ENCODE data around the gene MEGF6.

MEGF6 gene

DNA sequence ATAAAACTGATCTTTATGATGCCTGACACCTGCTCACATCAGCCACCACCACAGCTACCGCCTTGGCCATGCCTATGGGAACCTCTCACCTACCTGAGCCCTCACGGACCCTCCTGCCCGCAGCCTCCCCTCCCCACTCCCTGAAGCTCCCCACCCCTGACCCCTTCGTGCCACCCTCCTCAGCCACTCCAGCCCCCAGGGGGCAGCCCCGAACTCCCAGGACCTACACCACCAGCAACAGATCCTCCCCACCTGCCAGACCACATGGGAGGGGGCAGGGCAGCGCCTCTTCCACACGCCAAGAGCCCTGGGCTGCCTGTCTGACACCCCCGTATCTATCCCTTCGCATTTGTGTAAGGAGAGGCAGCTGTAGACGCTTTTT is 171.0 kb downstream of the MEGF6 start:
- no peak for DNase-seq (ENCODE audit: low read depth)
